Common myeloid progenitor, CD34-positive (primary cell): ENCODE data around the gene DBT.
"Not testable (repeated sequence)": the region's sequence is repeated elsewhere in the genome, so short reads cannot be mapped to it uniquely, and the experiment has no call there.

Experiments
- CTCF ChIA-PET: fragments of 350-600 bp; sonication (Branson Sonifier 250); formaldehyde crosslinking; loops from one replicate; lab custom pipeline; 2021; ENCODE audit warnings: antibody characterized with exemption; lab: Charles Lee
- POLR2A ChIA-PET: fragments of 350-600 bp; sonication (Branson Sonifier 250); formaldehyde crosslinking; loops from one replicate; lab custom pipeline; 2021; ENCODE audit warnings: antibody characterized with exemption; lab: Charles Lee
- DNase-seq, 3 donors: peaks; one replicate each; pipeline versions ENCODE4 v3.0.0 to v3.0.0-alpha.2; 2013
- H3K27ac ChIP-seq, 2 experiments: 1 replicate in 1 of 2; 2 replicates in 1 of 2; pipeline ENCODE4 v1.7.0; 2013; ENCODE audit warnings: inconsistent platforms in 2 of 2, low read length in 2 of 2, mild to moderate bottlenecking in 2 of 2, low read depth in 1 of 2, moderate library complexity in 1 of 2; ENCODE audit not compliant: severe bottlenecking in 2 of 2, insufficient read depth in 1 of 2, poor library complexity in 1 of 2
- H3K27me3 ChIP-seq, 5 experiments: replicated peaks in 2 of 5; 1 replicate in 3 of 5; 2 replicates in 2 of 5; pipeline versions ENCODE4 v1.6.1 to v1.7.0; 2013; ENCODE audit warnings: low read length in 4 of 5, mild to moderate bottlenecking in 2 of 5, moderate library complexity in 2 of 5, inconsistent platforms in 1 of 5; ENCODE audit not compliant: insufficient read depth in 5 of 5, control insufficient read depth in 4 of 5
- H3K36me3 ChIP-seq, 4 experiments: 1 replicate in 2 of 4; 2 replicates in 2 of 4; pipeline versions ENCODE4 v1.6.1 to v1.7.0; 2013; ENCODE audit warnings: low read length in 3 of 4, control low read depth in 1 of 4, mild to moderate bottlenecking in 1 of 4; ENCODE audit not compliant: control insufficient read depth in 4 of 4, insufficient read depth in 4 of 4
- H3K4me1 ChIP-seq, 4 experiments: 1 replicate in 3 of 4; 2 replicates in 1 of 4; pipeline versions ENCODE4 v1.6.1 to v1.7.1; 2013; ENCODE audit warnings: low read length in 3 of 4, mild to moderate bottlenecking in 3 of 4, control low read depth in 1 of 4, inconsistent platforms in 1 of 4, moderate library complexity in 1 of 4; ENCODE audit not compliant: control insufficient read depth in 4 of 4, insufficient read depth in 4 of 4; ENCODE audit errors: control extremely low read depth in 1 of 4
- H3K4me3 ChIP-seq, 7 experiments: 1 replicate in 4 of 7; 2 replicates in 3 of 7; pipeline versions ENCODE4 v1.5.1 to v1.7.0; 2013; ENCODE audit warnings: mild to moderate bottlenecking in 7 of 7, low read length in 6 of 7, moderate library complexity in 6 of 7, inconsistent platforms in 2 of 7, low read depth in 2 of 7, control low read depth in 1 of 7; ENCODE audit not compliant: insufficient read depth in 4 of 7, control insufficient read depth in 1 of 7; ENCODE audit errors: extremely low read depth in 1 of 7
- H3K9me3 ChIP-seq, 5 experiments: 1 replicate in 4 of 5; 2 replicates in 1 of 5; pipeline versions ENCODE4 v1.6.1 to v1.7.1; 2013; ENCODE audit warnings: low read length in 4 of 5, mild to moderate bottlenecking in 2 of 5, inconsistent platforms in 1 of 5, low read depth in 1 of 5, moderate library complexity in 1 of 5; ENCODE audit not compliant: control insufficient read depth in 4 of 5, insufficient read depth in 2 of 5; ENCODE audit errors: control extremely low read depth in 1 of 5
- WGBS: methylation state at CpG from one replicate; pipeline ENCODE4 v1.1.5; 2013; ENCODE audit not compliant: insufficient coverage; 5-methylcytosine and 5-hydroxymethylcytosine counted together

The DBT gene

GRCh38 chr1:100267284-100267683 lies 17.6 kb upstream of the DBT start:
- CTCF ChIA-PET: interaction anchor here (0.8 to 3.0 kb wide), 5 partner anchors 9 to 192 kb away, joined by 3 to 15 read pairs (median 7); partner anchors contain the start of gene CDC14A
- Histone ChIP-seq H3K4me1 (peaks cover 12 to 24% (median 14%) of the 10 kb centered on the region in 4 experiments), H3K27ac (no peak overlapping the region), H3K4me3 (peak overlapping the region in 6 of 7 experiments; percentile 83 to 96 (median 92)), H3K27me3 (no peaks in the 10 kb centered on the region), H3K36me3 (peaks cover 12 to 40% (median 31%) of the 10 kb centered on the region in 4 experiments), H3K9me3 (peaks cover 0 to 8% (median 0%) of the 10 kb centered on the region in 5 experiments)
- POLR2A ChIA-PET: interaction anchor here (0.6 kb wide), 1 partner anchor 168 kb away, joined by 3 read pairs; no protein-coding TSS in a partner anchor
- peak in 1 of 3 donors; percentile 31 for DNase-seq
- WGBS: no CpG with 5 or more reads among the region's 1 CpG

GRCh38 chr1:100266741-100267140 lies 17.1 kb upstream of the DBT start:
- Histone ChIP-seq H3K27ac (peak overlapping the region; percentile 81 to 93), H3K9me3 (peaks cover 0 to 8% (median 0%) of the 10 kb centered on the region in 5 experiments), H3K4me1 (peaks cover 12 to 24% (median 14%) of the 10 kb centered on the region in 4 experiments), H3K4me3 (peak overlapping the region; percentile 68 to 96 (median 92)), H3K27me3 (no peaks in the 10 kb centered on the region), H3K36me3 (peaks cover 7 to 35% (median 28%) of the 10 kb centered on the region in 4 experiments)
- POLR2A ChIA-PET: interaction anchor here (0.6 to 1.6 kb wide), 3 partner anchors 17 to 169 kb away, joined by 3 to 10 read pairs (median 8); partner anchors contain the start of genes CDC14A and DBT
- 0% methylated on average over 2 of the region's 8 CpGs for WGBS
- no peak for DNase-seq
- CTCF ChIA-PET: interaction anchor here (0.8 to 3.0 kb wide), 11 partner anchors 8 to 193 kb away, joined by 3 to 15 read pairs (median 5); partner anchors contain the start of genes CDC14A and DBT

DNA sequence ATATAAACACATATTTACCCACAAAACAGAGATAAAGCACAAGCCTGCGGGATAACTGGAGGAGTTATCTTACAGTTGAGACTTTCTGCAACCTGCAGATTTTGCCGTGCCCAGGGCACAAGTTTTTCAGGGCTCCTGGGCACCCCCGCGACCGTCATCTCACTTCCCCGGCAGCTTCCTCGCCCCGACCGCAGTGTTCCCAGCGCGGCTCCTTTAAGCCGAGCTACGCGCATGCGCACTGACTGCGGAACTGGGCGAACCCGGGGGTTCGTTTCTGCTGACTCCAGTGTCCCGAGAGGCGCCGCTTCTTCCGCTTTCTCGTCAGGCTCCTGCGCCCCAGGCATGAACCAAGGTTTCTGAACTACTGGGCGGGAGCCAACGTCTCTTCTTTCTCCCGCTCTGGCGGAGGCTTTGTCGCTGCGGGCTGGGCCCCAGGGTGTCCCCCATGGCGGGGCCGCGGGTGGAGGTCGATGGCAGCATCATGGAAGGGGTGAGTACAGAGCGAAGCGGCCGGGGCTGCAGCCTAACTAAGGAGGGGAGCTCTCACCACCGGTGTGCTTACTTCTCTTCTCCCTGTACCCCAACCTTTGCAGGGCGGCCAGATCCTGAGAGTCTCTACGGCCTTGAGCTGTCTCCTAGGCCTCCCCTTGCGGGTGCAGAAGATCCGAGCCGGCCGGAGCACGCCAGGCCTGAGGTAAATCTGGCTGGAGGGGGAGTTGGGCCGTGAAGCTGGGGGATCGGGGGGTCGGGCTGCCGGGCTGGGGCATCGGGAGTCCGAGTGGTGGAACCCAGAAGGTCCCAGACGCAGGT lies 16.5 kb upstream of the DBT start, which contains the start of gene RTCA:
TSS of gene RTCA (plus strand) at position 286 of the 810 bp plus-strand sequence. CDS start at position 446, 160 bp downstream.
- no peaks in the 10 kb centered on the region for H3K27me3 ChIP-seq

DNA sequence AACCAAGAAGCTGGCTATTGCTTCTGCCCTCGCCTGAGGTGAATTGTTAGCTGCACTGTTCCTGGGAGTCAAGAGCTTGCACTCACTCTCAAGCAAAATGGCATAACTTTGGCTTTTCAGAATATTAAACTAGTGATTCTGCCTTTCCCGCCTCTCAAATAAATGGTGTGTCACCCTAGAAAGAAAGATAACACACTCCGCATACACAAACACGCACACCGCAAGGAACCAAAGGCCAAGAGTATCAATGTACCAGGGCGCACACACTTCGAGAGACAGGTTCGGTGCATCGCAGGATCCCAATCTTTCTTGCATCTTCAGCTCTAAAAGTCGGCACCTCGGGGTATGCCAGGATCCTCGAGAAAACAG lies 15.9 kb upstream of the DBT start:
- POLR2A ChIA-PET: interaction anchor here (0.6 to 1.6 kb wide), 3 partner anchors 16 to 95 kb away, joined by 3 to 10 read pairs (median 4); partner anchors contain the start of gene DBT
- Histone ChIP-seq H3K36me3 (peaks cover 7 to 25% (median 19%) of the 10 kb centered on the region in 4 experiments), H3K4me1 (peaks cover 12 to 24% (median 14%) of the 10 kb centered on the region in 4 experiments), H3K27me3 (no peaks in the 10 kb centered on the region), H3K9me3 (peaks cover 0 to 10% (median 0%) of the 10 kb centered on the region in 5 experiments), H3K4me3 (peak overlapping the region; percentile 68 to 96 (median 92)), H3K27ac (peak overlapping the region; percentile 65 to 93)
- CTCF ChIA-PET: interaction anchor here (0.9 to 3.0 kb wide), 7 partner anchors 9 to 194 kb away, joined by 3 to 15 read pairs (median 5); partner anchors contain the start of genes CDC14A and DBT
- 2% methylated on average over 12 of the region's 12 CpGs for WGBS
- DNase-seq: peak in 1 of 3 donors; percentile 66

More for the DNA sequence above, 16.5 kb upstream of the DBT start, which contains the start of gene RTCA:
- H3K4me3 ChIP-seq: peak within 1 kb of the TSS; percentile 68 to 96 (median 92)
- H3K36me3 ChIP-seq: peaks cover 7 to 30% (median 25%) of the 10 kb centered on the region in 4 experiments
- DNase-seq: peak; percentile 97 to 99 (median 98)
- peaks cover 12 to 24% (median 14%) of the 10 kb centered on the region in 4 experiments for H3K4me1 ChIP-seq
- ChIA-PET POLR2A (interaction anchor here (0.6 to 1.6 kb wide), 3 partner anchors 17 to 86 kb away, joined by 4 to 10 read pairs (median 8); partner anchors contain the start of genes CDC14A and DBT), CTCF (interaction anchor here (0.8 to 3.0 kb wide), 12 partner anchors 9 to 193 kb away, joined by 3 to 15 read pairs (median 5); partner anchors contain the start of genes CDC14A and DBT)
- 0% methylated on average over 29 of the region's 53 CpGs for WGBS
- peak within 1 kb of the TSS; percentile 81 to 93 for H3K27ac ChIP-seq
- peaks cover 0 to 10% (median 0%) of the 10 kb centered on the region in 5 experiments for H3K9me3 ChIP-seq

DNA sequence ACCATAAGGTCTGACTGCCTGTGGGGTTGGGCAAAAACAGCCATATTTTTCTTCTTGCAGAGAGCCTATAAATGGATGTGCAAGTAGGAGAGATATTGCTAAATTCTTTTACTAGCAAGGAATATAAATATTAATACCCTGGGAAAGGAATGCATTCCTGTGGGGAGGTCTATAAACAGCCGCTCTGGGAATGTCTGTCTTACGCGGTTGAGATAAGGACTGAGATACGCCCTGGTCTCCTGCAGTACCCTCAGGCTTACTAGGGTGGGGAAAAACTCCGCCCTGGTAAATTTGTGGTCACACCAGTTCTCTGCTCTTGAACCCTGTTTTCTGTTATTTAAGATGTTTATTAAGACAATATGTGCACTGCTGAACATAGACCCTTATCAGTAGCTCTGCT lies 14.4 kb upstream of the DBT start:
- H3K9me3 ChIP-seq: peaks cover 0 to 10% (median 0%) of the 10 kb centered on the region in 5 experiments
- peaks cover 5 to 20% (median 11%) of the 10 kb centered on the region in 4 experiments for H3K36me3 ChIP-seq
- peak in 1 of 3 donors; percentile 8 for DNase-seq
- H3K27me3 ChIP-seq, POLR2A ChIA-PET, H3K4me3 ChIP-seq, H3K27ac ChIP-seq: not testable (repeated sequence)
- 89% methylated on average over 3 of the region's 5 CpGs for WGBS
- CTCF ChIA-PET: interaction anchor here (2.6 kb wide), 1 partner anchor 15 kb away, joined by 8 read pairs; the partner anchor contains the start of gene DBT
- H3K4me1 ChIP-seq: peaks cover 12 to 24% (median 14%) of the 10 kb centered on the region in 4 experiments

DNA sequence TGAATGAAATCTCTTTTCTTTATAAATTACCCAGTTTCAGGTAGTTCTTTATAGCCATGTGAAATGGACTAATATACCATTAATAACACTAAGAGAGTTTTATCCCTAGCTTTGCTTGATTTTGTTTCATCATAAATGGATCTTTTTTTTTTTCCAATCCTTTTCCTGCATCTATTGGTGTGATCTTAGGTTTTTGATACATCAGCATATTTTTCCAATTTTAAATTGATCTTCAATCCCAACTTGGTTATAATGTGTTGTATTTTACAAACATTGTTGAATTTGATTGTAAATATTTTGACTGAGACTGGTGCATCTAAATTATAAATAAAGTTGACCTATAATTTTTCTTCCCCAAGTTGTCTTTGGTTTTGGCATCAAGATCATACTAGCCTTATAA lies 12.1 kb upstream of the DBT start:
- Histone ChIP-seq H3K27ac (no peak overlapping the region), H3K4me1 (peaks cover 5 to 10% (median 7%) of the 10 kb centered on the region in 4 experiments), H3K36me3 (peaks cover 0 to 4% (median 1%) of the 10 kb centered on the region in 4 experiments), H3K4me3 (no peak overlapping the region), H3K27me3 (no peaks in the 10 kb centered on the region), H3K9me3 (peaks cover 0 to 10% (median 0%) of the 10 kb centered on the region in 5 experiments)
- ChIA-PET CTCF (interaction anchor here (1.0 kb wide), 1 partner anchor 97 kb away, joined by 3 read pairs; no protein-coding TSS in a partner anchor), POLR2A (no interaction called here)
- DNase-seq: no peak
